HCT116 (cell line): ENCODE results near the gene SPAG4. TPM values are rescaled to one million over a fixed set of nuclear protein-coding genes. Genes with fewer than 3 reads are reported as not detected.

Experiments used
- ATAC-seq: fragments of 200-7000 bp; cut with Tn5 transposase; 2 replicates; pipeline ENCODE4 v1.9.1; 2020; ENCODE audit warnings: mild to moderate bottlenecking, moderate library complexity
- BruUV-seq: library from RNA; stranded (reverse); fragments of 400-500 nt; replicated peaks from 2 replicates; lab custom pipeline; 2021; lab: Mats Ljungman, UMichigan
- CTCF ChIA-PET: fragments of 300-600 bp; sonication (Branson Sonifier 250); formaldehyde crosslinking; loops from one replicate; lab custom pipeline; 2021; ENCODE audit warnings: antibody characterized with exemption; lab: Charles Lee
- POLR2A ChIA-PET: fragments of 300-600, 350-600 bp; sonication (Branson Sonifier 250); formaldehyde crosslinking; loops from one replicate; lab custom pipeline; 2021; ENCODE audit warnings: antibody characterized with exemption; lab: Charles Lee
- RAD21 ChIA-PET, 2 experiments: fragments of 300-600 bp; sonication (Branson Sonifier 250); formaldehyde crosslinking; loops; one replicate each; lab custom pipeline; 2023; ENCODE audit warnings: low total read pairs in 2 of 2; ENCODE audit not compliant: uncharacterized antibody in 2 of 2, unreplicated experiment in 2 of 2, low non-redundant PET in 1 of 2; lab: Charles Lee
- DNase-seq: peaks from one replicate; pipeline ENCODE4 v3.0.0-alpha.2; 2010; ENCODE audit warnings: low read depth, low spot score
- H2AFZ ChIP-seq: fragments of 200-600 bp; shearing (Covaris generic), sonication (generic); 2 replicates; pipeline ENCODE4 v1.6.1; 2017; ENCODE audit warnings: low read depth, mixed run types, mixed read lengths, antibody characterized with exemption, low read length; ENCODE audit not compliant: poor library complexity, severe bottlenecking
- H3K27ac ChIP-seq: 2 replicates; pipeline ENCODE4 v1.5.1; 2012; ENCODE audit warnings: low read depth, low read length
- H3K27me3 ChIP-seq: fragments of 200-600 bp; sonication (generic); 2 replicates; pipeline ENCODE4 v1.6.1; 2016; ENCODE audit warnings: mixed run types, low read length, mixed read lengths; ENCODE audit not compliant: insufficient read depth
- H3K36me3 ChIP-seq, 2 experiments: fragments of 200-500 bp in 1 of 2; fragments of 200-600 bp in 1 of 2; sonication (Bioruptor generic) in 1 of 2; sonication (generic) in 1 of 2; 2 replicates each; pipeline versions ENCODE4 v1.5.1 to v1.6.1; 2014 to 2016; ENCODE audit warnings: low read length in 2 of 2, inconsistent platforms in 1 of 2, mixed read lengths in 1 of 2, mixed run types in 1 of 2; ENCODE audit not compliant: insufficient read depth in 2 of 2, control insufficient read depth in 1 of 2
- H3K4me1 ChIP-seq, 2 experiments: fragments of 200-600 bp in 1 of 2; sonication (generic) in 1 of 2; 2 replicates each; pipeline versions ENCODE4 v1.5.1 to v1.6.1; 2012 to 2017; ENCODE audit warnings: low read length in 2 of 2, inconsistent platforms in 1 of 2, mild to moderate bottlenecking in 1 of 2, mixed read lengths in 1 of 2, mixed run types in 1 of 2, moderate library complexity in 1 of 2; ENCODE audit not compliant: insufficient read depth in 2 of 2, control insufficient read depth in 1 of 2
- H3K4me2 ChIP-seq: fragments of 200-600 bp; sonication (generic); 2 replicates; pipeline ENCODE4 v1.6.1; 2017; ENCODE audit warnings: mixed run types, low read length, mixed read lengths
- H3K4me3 ChIP-seq, 2 experiments: fragments of 200-600 bp in 1 of 2; sonication (generic) in 1 of 2; replicated peaks in 1 of 2; 2 replicates each; pipeline ENCODE4 v1.5.1; 2011 to 2016; ENCODE audit warnings: low read length in 2 of 2, control low read depth in 1 of 2, low read depth in 1 of 2, mild to moderate bottlenecking in 1 of 2, mixed read lengths in 1 of 2, mixed run types in 1 of 2
- H3K79me2 ChIP-seq: fragments of 200-600 bp; sonication (generic); 2 replicates; pipeline ENCODE4 v1.6.1; 2017; ENCODE audit warnings: mild to moderate bottlenecking, mixed run types, low read length, moderate library complexity, mixed read lengths; ENCODE audit not compliant: insufficient read depth
- H3K9ac ChIP-seq: fragments of 200-600 bp; sonication (generic); 2 replicates; pipeline ENCODE4 v1.6.1; 2016; ENCODE audit warnings: low read length, mixed read lengths
- H3K9me2 ChIP-seq: fragments of 200-600 bp; sonication (generic), shearing (Covaris generic); 2 replicates; pipeline ENCODE4 v1.6.1; 2017; ENCODE audit warnings: mixed run types, mild to moderate bottlenecking, moderate library complexity; ENCODE audit not compliant: insufficient read depth
- H3K9me3 ChIP-seq, 2 experiments: fragments of 200-500 bp in 1 of 2; fragments of 200-600 bp in 1 of 2; sonication (Bioruptor generic) in 1 of 2; sonication (generic) in 1 of 2; 2 replicates each; pipeline ENCODE4 v1.6.1; 2014 to 2017; ENCODE audit warnings: low read length in 2 of 2, mixed read lengths in 2 of 2, inconsistent platforms in 1 of 2, low read depth in 1 of 2, mild to moderate bottlenecking in 1 of 2, mixed run types in 1 of 2, moderate library complexity in 1 of 2; ENCODE audit not compliant: control insufficient read depth in 1 of 2, insufficient read depth in 1 of 2
- H4K20me1 ChIP-seq: fragments of 200-600 bp; sonication (generic), shearing (Covaris generic); 2 replicates; pipeline ENCODE4 v1.6.1; 2017; ENCODE audit warnings: mixed run types, mild to moderate bottlenecking, moderate library complexity; ENCODE audit not compliant: insufficient read depth
- CBX3 ChIP-seq: IDR thresholded peaks from 2 replicates; pipeline ENCODE4 v1.6.1; 2012; ENCODE audit warnings: low read depth
- CEBPB ChIP-seq: IDR thresholded peaks from 2 replicates; pipeline ENCODE4 v1.6.1; 2012; ENCODE audit warnings: low read depth
- ELF1 ChIP-seq: IDR thresholded peaks from 2 replicates; pipeline ENCODE4 v1.6.1; 2012; ENCODE audit warnings: low read depth, borderline replicate concordance
- EZH2 ChIP-seq: fragments of 200-600 bp; sonication (generic); IDR thresholded peaks from 2 replicates; pipeline ENCODE4 v1.6.1; 2017; ENCODE audit warnings: antibody characterized with exemption, mixed run types
- JUND ChIP-seq: IDR thresholded peaks from 2 replicates; pipeline ENCODE4 v1.6.1; 2012
- POLR2A ChIP-seq: IDR thresholded peaks from 2 replicates; pipeline ENCODE4 v1.7.0; 2011; ENCODE audit warnings: borderline replicate concordance; ENCODE audit not compliant: insufficient read depth, insufficient read length; ENCODE audit errors: extremely low read depth
- RAD21 ChIP-seq: IDR thresholded peaks from 2 replicates; pipeline ENCODE4 v1.6.1; 2012; ENCODE audit warnings: low read depth, mild to moderate bottlenecking
- SIN3A ChIP-seq: IDR thresholded peaks from 2 replicates; pipeline ENCODE4 v1.6.1; 2012; ENCODE audit warnings: low read depth
- SP1 ChIP-seq: IDR thresholded peaks from 2 replicates; pipeline ENCODE4 v1.6.1; 2012; ENCODE audit warnings: low read depth
- SRF ChIP-seq: IDR thresholded peaks from 2 replicates; pipeline ENCODE4 v1.6.1; 2012; ENCODE audit warnings: low read depth
- YY1 ChIP-seq: IDR thresholded peaks from 2 replicates; pipeline ENCODE4 v1.6.1; 2011; ENCODE audit warnings: low read length, low read depth, moderate library complexity, mild to moderate bottlenecking; ENCODE audit not compliant: insufficient replicate concordance; ENCODE audit errors: extremely low read depth
- ZFX ChIP-seq: fragments of 450-650 bp; IDR thresholded peaks from 2 replicates; pipeline ENCODE4 v1.6.1; 2017
- ZNF274 ChIP-seq: fragments of 200-500 bp; sonication (Bioruptor generic); IDR thresholded peaks from 2 replicates; pipeline ENCODE4 v1.6.1; 2014; ENCODE audit warnings: mild to moderate bottlenecking, low read depth, low read length, inconsistent platforms
- intact Hi-C: fragments of 100-400 bp; cut with micrococcal nuclease; formaldehyde crosslinking; loops from 2 replicates; pipeline ENCODE4 v1.10.0; 2022
- total RNA-seq: library from RNA; stranded (reverse); gene quantifications from one replicate; pipeline ENCODE4 v1.2.1, GENCODE V29; 2021; ENCODE audit not compliant: unreplicated experiment
- TF ChIP-seq, protein P1 (sequence below): IDR thresholded peaks from 2 replicates; pipeline ENCODE4 v1.6.1; 2012; ENCODE audit warnings: low read depth
- TF ChIP-seq, protein P2 (sequence below): IDR thresholded peaks from 2 replicates; pipeline ENCODE4 v1.6.1; 2011; ENCODE audit warnings: mild to moderate bottlenecking, low read length, moderate library complexity; ENCODE audit not compliant: insufficient replicate concordance; ENCODE audit errors: extremely low read depth
- TF ChIP-seq, protein P3 (sequence below): IDR thresholded peaks from 2 replicates; pipeline ENCODE4 v1.6.1; 2012
- TF ChIP-seq, protein P4 (sequence below), 3 experiments: fragments of 200-600 bp in 1 of 3; sonication (generic) in 1 of 3; IDR thresholded peaks in 2 of 3; conservative IDR thresholded peaks in 1 of 3; 2 replicates each; pipeline ENCODE4 v1.5.1; 2012 to 2017; ENCODE audit warnings: low read depth in 2 of 3, low read length in 2 of 3, antibody characterized with exemption in 1 of 3, borderline replicate concordance in 1 of 3, control low read depth in 1 of 3, mild to moderate bottlenecking in 1 of 3, mixed read lengths in 1 of 3, mixed run types in 1 of 3, moderate library complexity in 1 of 3; ENCODE audit not compliant: insufficient read depth in 1 of 3
- TF ChIP-seq, protein P5 (sequence below): IDR thresholded peaks from 2 replicates; pipeline ENCODE4 v1.6.1; 2012

Gene SPAG4
- total RNA-seq, 1 experiment from 2014 or later = 6.2 TPM

DNA sequence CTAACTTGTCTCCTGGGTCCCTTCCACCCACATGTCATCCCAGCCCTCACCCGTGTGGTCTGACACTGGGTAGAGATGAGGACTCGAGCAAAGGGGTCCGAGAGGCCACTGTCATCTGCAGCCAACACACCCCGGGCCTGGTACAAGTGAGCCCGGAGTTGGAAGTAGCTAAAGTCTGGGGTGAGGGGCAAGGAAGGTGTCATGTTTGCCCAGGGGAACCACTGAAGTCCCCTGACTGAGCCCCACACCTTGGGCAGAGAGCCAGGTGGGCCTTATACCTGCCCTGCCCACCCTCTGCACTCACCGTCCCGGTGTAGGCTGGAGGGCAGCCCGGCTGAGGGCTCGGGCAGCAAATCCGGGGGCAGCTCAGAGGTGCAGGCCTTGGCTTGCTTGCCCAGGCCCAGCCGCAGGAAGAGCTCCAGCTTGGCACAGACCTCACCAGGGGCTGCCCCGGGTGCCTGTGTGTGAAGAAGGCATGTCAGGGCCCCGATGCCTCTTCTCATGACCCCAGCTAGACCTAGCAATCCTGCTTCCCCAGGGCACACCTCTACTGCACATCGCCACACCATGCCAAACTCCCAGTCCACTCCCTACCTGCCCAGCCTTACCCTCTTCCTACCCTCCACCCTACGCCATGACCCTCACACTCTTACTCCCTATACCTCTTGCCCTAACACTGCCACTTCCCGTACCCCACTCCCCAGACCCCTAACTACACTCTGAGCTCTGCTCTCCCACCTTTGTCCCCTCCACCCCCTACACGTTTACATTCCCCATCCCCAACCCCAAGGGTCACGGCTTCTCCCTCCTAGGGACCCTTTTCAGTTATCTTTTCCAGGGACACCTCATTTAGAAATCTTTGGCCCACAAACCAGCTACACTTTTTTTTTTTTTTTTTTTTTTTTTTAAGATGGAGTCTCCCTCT is 31.7 kb upstream of the SPAG4 start:
- intact Hi-C loops = no loop called here

More for the DNA sequence above, 31.7 kb upstream of the SPAG4 start:
- DNase-seq = no peak
- H3K9ac ChIP-seq = no peak overlapping the region
- ChIA-PET RAD21 (no interaction called here), CTCF (no interaction called here), POLR2A (no interaction called here)
- H3K4me3 ChIP-seq = no peak overlapping the region
- no peaks in the 10 kb centered on the region for H3K79me2 ChIP-seq
- ATAC-seq = no peak; the same call in 1 of the 2 replicates
- H3K4me1 ChIP-seq = peaks cover 0 to 3% of the 10 kb centered on the region in 2 experiments; a peak in 1 of 4 replicates
- no peaks in the 10 kb centered on the region for H3K27me3 ChIP-seq
- no peaks in the 10 kb centered on the region for H4K20me1 ChIP-seq
- TF ChIP-seq SIN3A (no peak), ELF1 (no peak), YY1 (no peak), ZNF274 (no peak), ZFX (no peak), JUND (no peak), POLR2A (no peak), EZH2 (no peak), SRF (no peak), SP1 (no peak), RAD21 (no peak), CEBPB (no peak), CBX3 (no peak)
- TF ChIP-seq, protein P1, sequence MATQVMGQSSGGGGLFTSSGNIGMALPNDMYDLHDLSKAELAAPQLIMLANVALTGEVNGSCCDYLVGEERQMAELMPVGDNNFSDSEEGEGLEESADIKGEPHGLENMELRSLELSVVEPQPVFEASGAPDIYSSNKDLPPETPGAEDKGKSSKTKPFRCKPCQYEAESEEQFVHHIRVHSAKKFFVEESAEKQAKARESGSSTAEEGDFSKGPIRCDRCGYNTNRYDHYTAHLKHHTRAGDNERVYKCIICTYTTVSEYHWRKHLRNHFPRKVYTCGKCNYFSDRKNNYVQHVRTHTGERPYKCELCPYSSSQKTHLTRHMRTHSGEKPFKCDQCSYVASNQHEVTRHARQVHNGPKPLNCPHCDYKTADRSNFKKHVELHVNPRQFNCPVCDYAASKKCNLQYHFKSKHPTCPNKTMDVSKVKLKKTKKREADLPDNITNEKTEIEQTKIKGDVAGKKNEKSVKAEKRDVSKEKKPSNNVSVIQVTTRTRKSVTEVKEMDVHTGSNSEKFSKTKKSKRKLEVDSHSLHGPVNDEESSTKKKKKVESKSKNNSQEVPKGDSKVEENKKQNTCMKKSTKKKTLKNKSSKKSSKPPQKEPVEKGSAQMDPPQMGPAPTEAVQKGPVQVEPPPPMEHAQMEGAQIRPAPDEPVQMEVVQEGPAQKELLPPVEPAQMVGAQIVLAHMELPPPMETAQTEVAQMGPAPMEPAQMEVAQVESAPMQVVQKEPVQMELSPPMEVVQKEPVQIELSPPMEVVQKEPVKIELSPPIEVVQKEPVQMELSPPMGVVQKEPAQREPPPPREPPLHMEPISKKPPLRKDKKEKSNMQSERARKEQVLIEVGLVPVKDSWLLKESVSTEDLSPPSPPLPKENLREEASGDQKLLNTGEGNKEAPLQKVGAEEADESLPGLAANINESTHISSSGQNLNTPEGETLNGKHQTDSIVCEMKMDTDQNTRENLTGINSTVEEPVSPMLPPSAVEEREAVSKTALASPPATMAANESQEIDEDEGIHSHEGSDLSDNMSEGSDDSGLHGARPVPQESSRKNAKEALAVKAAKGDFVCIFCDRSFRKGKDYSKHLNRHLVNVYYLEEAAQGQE = no peak
- TF ChIP-seq, protein P2, sequence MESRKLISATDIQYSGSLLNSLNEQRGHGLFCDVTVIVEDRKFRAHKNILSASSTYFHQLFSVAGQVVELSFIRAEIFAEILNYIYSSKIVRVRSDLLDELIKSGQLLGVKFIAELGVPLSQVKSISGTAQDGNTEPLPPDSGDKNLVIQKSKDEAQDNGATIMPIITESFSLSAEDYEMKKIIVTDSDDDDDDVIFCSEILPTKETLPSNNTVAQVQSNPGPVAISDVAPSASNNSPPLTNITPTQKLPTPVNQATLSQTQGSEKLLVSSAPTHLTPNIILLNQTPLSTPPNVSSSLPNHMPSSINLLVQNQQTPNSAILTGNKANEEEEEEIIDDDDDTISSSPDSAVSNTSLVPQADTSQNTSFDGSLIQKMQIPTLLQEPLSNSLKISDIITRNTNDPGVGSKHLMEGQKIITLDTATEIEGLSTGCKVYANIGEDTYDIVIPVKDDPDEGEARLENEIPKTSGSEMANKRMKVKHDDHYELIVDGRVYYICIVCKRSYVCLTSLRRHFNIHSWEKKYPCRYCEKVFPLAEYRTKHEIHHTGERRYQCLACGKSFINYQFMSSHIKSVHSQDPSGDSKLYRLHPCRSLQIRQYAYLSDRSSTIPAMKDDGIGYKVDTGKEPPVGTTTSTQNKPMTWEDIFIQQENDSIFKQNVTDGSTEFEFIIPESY = no peak
- TF ChIP-seq, protein P3, sequence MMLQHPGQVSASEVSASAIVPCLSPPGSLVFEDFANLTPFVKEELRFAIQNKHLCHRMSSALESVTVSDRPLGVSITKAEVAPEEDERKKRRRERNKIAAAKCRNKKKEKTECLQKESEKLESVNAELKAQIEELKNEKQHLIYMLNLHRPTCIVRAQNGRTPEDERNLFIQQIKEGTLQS = no peak
- TF ChIP-seq, protein P4, sequence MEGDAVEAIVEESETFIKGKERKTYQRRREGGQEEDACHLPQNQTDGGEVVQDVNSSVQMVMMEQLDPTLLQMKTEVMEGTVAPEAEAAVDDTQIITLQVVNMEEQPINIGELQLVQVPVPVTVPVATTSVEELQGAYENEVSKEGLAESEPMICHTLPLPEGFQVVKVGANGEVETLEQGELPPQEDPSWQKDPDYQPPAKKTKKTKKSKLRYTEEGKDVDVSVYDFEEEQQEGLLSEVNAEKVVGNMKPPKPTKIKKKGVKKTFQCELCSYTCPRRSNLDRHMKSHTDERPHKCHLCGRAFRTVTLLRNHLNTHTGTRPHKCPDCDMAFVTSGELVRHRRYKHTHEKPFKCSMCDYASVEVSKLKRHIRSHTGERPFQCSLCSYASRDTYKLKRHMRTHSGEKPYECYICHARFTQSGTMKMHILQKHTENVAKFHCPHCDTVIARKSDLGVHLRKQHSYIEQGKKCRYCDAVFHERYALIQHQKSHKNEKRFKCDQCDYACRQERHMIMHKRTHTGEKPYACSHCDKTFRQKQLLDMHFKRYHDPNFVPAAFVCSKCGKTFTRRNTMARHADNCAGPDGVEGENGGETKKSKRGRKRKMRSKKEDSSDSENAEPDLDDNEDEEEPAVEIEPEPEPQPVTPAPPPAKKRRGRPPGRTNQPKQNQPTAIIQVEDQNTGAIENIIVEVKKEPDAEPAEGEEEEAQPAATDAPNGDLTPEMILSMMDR (IDR thresholded peaks at IDR 0.05 in 2 of 3, conservative IDR thresholded peaks at IDR 0.05 in 1 of 3; ENCODE audit: borderline replicate concordance in 1 of 3, insufficient read depth in 1 of 3, low read depth in 2 of 3, low read length in 2 of 3) = no peak
- TF ChIP-seq, protein P5, sequence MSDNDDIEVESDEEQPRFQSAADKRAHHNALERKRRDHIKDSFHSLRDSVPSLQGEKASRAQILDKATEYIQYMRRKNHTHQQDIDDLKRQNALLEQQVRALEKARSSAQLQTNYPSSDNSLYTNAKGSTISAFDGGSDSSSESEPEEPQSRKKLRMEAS = no peak
- TF ChIP-seq, all 23 proteins: peak for 0
- Histone ChIP-seq H2AFZ (no peak overlapping the region), H3K4me2 (no peak overlapping the region), H3K27ac (no peak overlapping the region), H3K9me3 (no peaks in the 10 kb centered on the region), H3K36me3 (no peaks in the 10 kb centered on the region), H3K9me2 (no peaks in the 10 kb centered on the region)
- BruUV-seq = no TSS peak
